Breast epithelium (tissue), 4 donors: Measurements from ENCODE around the gene KRTAP10-1. TPM values are rescaled to one million over a fixed set of nuclear protein-coding genes. Genes with fewer than 3 reads are reported as not detected.

Experiments
- DNase-seq, 2 donors: peaks; one replicate each; pipeline ENCODE4 v3.0.0-alpha.2; 2019; ENCODE audit warnings: low spot score in 2 of 2
- H3K27ac ChIP-seq, 2 donors: fragments of 200-600 bp; sonication (generic) in 1 of 2; one replicate each; pipeline ENCODE4 v1.5.1; 2016 to 2019; ENCODE audit warnings: mild to moderate bottlenecking in 1 of 2
- H3K27me3 ChIP-seq, 2 donors: fragments of 200-600 bp; sonication (generic) in 1 of 2; one replicate each; pipeline versions ENCODE4 v1.5.1 to v1.6.0; 2017 to 2019; ENCODE audit warnings: control low read depth in 1 of 2, mild to moderate bottlenecking in 1 of 2
- H3K36me3 ChIP-seq: fragments of 200-600 bp; one replicate; pipeline ENCODE4 v1.5.1; 2019
- H3K4me1 ChIP-seq, 2 donors: fragments of 200-600 bp; sonication (generic); one replicate each; pipeline ENCODE4 v1.5.1; 2016 to 2019; ENCODE audit warnings: control low read depth in 1 of 2
- H3K4me3 ChIP-seq, 3 donors: fragments of 200-600 bp; sonication (generic); 1 replicate in 2 of 3; 2 replicates in 1 of 3; pipeline ENCODE4 v1.5.1; 2016 to 2019; ENCODE audit warnings: mild to moderate bottlenecking in 3 of 3, moderate library complexity in 2 of 3
- H3K9me3 ChIP-seq, 2 donors: fragments of 200-600 bp; sonication (generic) in 1 of 2; one replicate each; pipeline ENCODE4 v1.5.1; 2016 to 2019; ENCODE audit warnings: control low read depth in 1 of 2
- POLR2A ChIP-seq: fragments of 450-650 bp; IDR thresholded peaks from one replicate; pipeline ENCODE4 v1.6.1; 2016; ENCODE audit warnings: antibody characterized with exemption, mild to moderate bottlenecking, moderate library complexity
- POLR2AphosphoS5 ChIP-seq, 3 donors: sonication (generic); formaldehyde crosslinking; IDR thresholded peaks; one replicate each; pipeline ENCODE4 v1.6.1; 2017; ENCODE audit warnings: antibody characterized with exemption in 3 of 3
- intact Hi-C: fragments of 100-400 bp; cut with DNase I; formaldehyde crosslinking; loops from one replicate; pipeline ENCODE4 v1.15.1; 2023; ENCODE audit warnings: low total_unique reads
- total RNA-seq, 3 donors: library from RNA; depleted of rRNA; stranded (reverse); fragments of >200 nt; gene quantifications; one replicate each; pipeline ENCODE4 v1.1.0, GENCODE V29; 2016
- TF ChIP-seq, protein P1 (sequence below), 3 donors: fragments of 450-650 bp; IDR thresholded peaks; one replicate each; pipeline ENCODE4 v1.5.1; 2016 to 2017; ENCODE audit warnings: antibody characterized with exemption in 3 of 3, mild to moderate bottlenecking in 3 of 3, moderate library complexity in 3 of 3

The KRTAP10-1 gene
- total RNA-seq, 3 donors from 2014 or later = not detected

DNA sequence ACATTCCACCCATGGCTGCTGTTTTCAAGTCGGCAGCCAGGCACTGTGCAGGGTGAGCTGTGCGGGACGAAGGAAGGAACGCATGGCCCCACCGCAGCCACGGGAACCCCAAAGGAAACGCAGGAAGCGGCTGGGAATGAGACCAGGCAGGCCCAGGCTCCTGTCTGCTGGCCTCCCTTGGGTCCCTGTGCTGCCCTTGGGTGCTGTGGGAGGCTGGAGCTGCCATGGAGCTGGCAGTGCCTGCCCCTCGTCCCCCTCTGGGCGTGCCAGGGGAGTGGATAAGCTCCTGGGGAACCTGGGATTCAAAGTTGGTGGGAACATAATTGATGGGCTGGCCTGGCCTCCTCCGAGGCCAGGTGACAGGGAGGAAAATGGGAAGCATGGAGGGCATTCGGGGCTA lies 28.3 kb upstream of the KRTAP10-1 start:
- Histone ChIP-seq H3K27me3 (peaks cover 0 to 15% of the 10 kb centered on the region in 2 donors), H3K4me3 (no peak overlapping the region), H3K4me1 (no peaks in the 10 kb centered on the region), H3K27ac (no peak overlapping the region), H3K36me3 (no peaks in the 10 kb centered on the region), H3K9me3 (peaks cover 7 to 9% of the 10 kb centered on the region in 2 donors)
- peak in 1 of 2 donors; percentile 22 for DNase-seq
- TF ChIP-seq, protein P1, sequence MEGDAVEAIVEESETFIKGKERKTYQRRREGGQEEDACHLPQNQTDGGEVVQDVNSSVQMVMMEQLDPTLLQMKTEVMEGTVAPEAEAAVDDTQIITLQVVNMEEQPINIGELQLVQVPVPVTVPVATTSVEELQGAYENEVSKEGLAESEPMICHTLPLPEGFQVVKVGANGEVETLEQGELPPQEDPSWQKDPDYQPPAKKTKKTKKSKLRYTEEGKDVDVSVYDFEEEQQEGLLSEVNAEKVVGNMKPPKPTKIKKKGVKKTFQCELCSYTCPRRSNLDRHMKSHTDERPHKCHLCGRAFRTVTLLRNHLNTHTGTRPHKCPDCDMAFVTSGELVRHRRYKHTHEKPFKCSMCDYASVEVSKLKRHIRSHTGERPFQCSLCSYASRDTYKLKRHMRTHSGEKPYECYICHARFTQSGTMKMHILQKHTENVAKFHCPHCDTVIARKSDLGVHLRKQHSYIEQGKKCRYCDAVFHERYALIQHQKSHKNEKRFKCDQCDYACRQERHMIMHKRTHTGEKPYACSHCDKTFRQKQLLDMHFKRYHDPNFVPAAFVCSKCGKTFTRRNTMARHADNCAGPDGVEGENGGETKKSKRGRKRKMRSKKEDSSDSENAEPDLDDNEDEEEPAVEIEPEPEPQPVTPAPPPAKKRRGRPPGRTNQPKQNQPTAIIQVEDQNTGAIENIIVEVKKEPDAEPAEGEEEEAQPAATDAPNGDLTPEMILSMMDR (IDR thresholded peaks at IDR 0.05) = no peak
- TF ChIP-seq POLR2A = no peak
- no peak for TF ChIP-seq POLR2AphosphoS5 (IDR thresholded peaks at IDR 0.05)
- intact Hi-C loops = no loop called here

DNA sequence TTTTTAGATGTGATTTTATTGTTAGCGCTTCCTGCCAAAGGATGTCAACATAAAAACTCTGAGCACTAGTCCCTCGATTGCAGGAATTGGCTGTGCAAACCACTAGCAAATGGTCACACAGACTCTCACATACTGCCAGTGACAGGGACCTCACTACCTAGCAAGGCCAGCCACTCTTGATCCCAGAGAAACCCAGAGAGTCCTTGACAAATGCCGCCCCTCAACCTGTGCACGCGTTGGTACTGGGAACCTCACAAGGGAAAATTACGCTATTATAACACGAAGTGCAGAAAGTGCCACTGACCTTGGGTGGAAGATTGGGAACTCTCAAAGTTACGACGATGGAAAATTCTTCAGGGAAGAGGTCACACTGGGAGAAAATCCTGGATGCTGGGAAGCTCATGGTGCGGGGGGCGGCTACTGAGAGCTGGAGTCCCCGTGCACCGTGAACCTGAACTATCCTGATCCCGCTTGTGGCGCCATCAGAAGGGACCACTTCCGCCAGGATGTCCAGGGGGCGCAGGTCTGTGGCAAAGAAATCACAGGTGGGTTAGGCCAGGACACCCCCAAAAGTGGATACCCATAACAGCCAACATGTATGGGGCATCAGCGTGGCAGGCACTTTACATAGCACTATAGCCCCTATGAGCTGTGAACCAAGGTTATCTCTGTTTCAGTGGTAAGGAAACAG lies 27.6 kb upstream of the KRTAP10-1 start:
- Histone ChIP-seq H3K4me3 (no peak overlapping the region), H3K9me3 (peaks cover 9 to 12% of the 10 kb centered on the region in 2 donors), H3K27ac (no peak overlapping the region), H3K4me1 (no peaks in the 10 kb centered on the region), H3K36me3 (no peaks in the 10 kb centered on the region), H3K27me3 (peaks cover 0 to 11% of the 10 kb centered on the region in 2 donors)
- peak in 1 of 2 donors; percentile 43 for DNase-seq
- TF ChIP-seq POLR2AphosphoS5 (IDR thresholded peaks at IDR 0.05) = no peak
- TF ChIP-seq POLR2A = no peak
- TF ChIP-seq, protein P1 (IDR thresholded peaks at IDR 0.05) = no peak
- intact Hi-C loops = no loop called here

DNA sequence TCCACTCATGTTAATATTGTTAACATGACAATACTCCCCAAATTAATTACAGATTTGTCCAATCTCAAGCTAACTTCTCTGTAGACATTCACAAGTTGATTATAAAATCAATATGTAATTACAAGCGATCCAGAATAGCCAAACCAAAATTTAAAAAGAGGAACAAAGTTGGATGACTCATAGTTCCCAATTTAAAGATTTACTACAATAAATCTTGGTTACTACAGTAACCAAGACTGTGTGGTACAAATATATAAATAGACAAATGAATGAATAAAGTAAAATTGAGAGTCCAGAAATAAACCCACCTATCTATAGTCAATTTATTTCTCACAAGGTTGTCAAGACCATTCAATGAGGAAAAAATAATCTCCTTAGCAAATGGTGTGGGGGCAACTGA lies 26.4 kb upstream of the KRTAP10-1 start:
- TF ChIP-seq, protein P1 (IDR thresholded peaks at IDR 0.05) = no peak
- no peak for TF ChIP-seq POLR2A
- TF ChIP-seq POLR2AphosphoS5 (IDR thresholded peaks at IDR 0.05) = no peak
- no peaks in the 10 kb centered on the region for H3K36me3 ChIP-seq
- intact Hi-C loops = no loop called here
- no peaks in the 10 kb centered on the region for H3K4me1 ChIP-seq
- DNase-seq = no peak
- H3K27me3 ChIP-seq = peaks cover 0 to 11% of the 10 kb centered on the region in 2 donors
- peaks cover 3 to 12% of the 10 kb centered on the region in 2 donors for H3K9me3 ChIP-seq
- H3K4me3 ChIP-seq = no peak overlapping the region
- H3K27ac ChIP-seq = no peak overlapping the region

DNA sequence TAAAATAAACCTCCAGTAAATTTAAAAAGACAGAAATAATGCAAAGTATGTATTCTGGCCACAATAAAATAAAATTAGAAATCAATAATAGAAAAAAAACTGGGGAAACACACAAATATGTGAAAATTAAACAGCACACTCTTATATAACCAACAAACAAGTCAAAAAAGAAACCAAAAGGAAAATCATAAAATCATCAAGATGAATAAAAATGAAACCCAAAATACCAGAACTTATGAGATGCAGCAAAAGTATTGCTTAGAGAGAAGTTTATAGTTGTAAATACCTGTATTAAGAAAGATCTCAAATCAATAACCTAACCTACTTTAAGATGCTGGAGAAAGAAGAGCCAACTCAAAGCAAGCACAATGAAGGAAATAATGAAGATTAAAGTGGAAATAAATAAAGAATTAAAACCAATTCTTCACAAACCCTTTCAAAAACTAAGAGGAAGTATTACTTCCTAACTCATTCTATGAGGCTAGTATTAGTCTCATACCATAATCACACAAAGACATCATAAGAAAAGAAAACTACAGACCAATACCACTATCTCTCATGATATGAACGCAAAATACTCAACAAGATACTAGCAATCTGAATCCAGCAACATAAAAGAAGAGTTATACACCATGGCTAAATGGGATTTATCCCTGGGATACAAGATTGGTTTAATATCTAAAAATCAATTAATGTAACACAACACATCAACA lies 25.0 kb upstream of the KRTAP10-1 start:
- Histone ChIP-seq H3K9me3 (peaks cover 1 to 6% of the 10 kb centered on the region in 2 donors), H3K4me3 (no peak overlapping the region), H3K27ac (no peak overlapping the region), H3K4me1 (no peaks in the 10 kb centered on the region), H3K36me3 (no peaks in the 10 kb centered on the region), H3K27me3 (peaks cover 0 to 9% of the 10 kb centered on the region in 2 donors)
- TF ChIP-seq, protein P1 (IDR thresholded peaks at IDR 0.05) = no peak
- no peak for TF ChIP-seq POLR2AphosphoS5 (IDR thresholded peaks at IDR 0.05)
- no peak for TF ChIP-seq POLR2A
- intact Hi-C loops = no loop called here
- no peak for DNase-seq

DNA sequence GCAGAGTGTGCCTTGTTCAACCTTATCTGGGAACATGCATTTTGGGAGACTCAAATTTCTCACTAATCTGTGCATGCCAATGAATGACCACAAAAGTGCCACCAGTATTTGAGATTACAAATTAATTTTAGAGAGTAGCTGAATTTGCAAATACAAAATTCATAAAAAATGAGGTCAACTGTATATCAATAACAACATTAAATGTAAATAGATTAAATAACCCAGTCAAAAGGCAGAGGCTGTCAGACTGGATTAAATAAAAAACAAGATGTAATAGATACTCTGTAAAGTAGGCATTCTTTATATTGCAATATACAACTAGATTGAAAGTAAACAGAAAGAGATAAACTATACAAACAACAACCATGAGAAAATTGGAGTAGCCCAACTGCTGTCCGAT lies 24.1 kb upstream of the KRTAP10-1 start:
- Histone ChIP-seq H3K27ac (no peak overlapping the region), H3K4me1 (no peaks in the 10 kb centered on the region), H3K9me3 (peaks cover 6% of the 10 kb centered on the region in 2 donors), H3K36me3 (no peaks in the 10 kb centered on the region), H3K27me3 (peaks cover 0 to 5% of the 10 kb centered on the region in 2 donors), H3K4me3 (no peak overlapping the region)
- intact Hi-C loops = no loop called here
- no peak for TF ChIP-seq POLR2A
- DNase-seq = no peak
